Measurements from ENCODE around the gene VRK2.

DNA sequence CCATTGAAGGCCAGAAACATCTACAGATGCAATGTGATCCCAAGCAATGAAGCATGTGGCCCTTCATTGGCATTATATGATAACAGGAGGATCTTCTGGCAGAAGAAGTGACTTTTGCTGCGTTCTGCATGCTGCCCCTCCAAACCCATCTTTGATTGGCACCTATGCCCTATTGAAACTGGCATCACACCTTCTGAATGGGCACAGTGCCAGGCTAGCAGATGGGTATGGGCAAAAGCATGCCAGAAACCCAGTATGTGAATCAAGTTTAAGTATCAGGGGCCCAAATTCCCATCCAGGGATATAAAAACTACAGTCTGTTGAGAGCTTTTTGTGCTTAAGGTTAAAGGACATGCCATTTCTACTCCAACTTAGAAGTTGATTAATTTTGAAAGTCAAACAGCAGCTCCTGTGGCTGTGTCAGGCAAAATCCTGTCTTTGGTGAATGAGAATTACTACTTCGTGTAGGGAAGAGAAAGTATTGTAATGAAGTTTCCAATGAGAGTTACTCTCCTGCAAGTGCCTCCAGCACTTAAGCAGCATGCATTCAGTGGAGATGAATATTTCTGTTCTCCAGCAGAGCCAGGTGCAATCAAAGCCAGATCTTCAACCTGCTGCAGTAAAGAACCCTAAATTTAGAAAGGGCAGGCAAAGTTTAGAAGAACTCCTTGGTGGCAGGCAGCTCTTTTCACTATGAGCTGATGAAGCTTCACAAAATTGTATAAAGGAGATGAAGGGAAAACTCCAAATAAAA, 8.6 kb downstream of the VRK2 start:
- TF ChIP-seq, protein P1, sequence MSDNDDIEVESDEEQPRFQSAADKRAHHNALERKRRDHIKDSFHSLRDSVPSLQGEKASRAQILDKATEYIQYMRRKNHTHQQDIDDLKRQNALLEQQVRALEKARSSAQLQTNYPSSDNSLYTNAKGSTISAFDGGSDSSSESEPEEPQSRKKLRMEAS (IDR thresholded peaks at IDR 0.05) = no peak
- no peak for TF ChIP-seq RAD21 (IDR thresholded peaks at IDR 0.05; ENCODE audit: low read depth)
- no peak for TF ChIP-seq ATF3 (IDR thresholded peaks at IDR 0.05)
- TF ChIP-seq EZH2 (IDR thresholded peaks at IDR 0.05) = no peak
- no peak for TF ChIP-seq CTCF (IDR thresholded peaks at IDR 0.05 in 2 of 3, conservative IDR thresholded peaks at IDR 0.05 in 1 of 3; ENCODE audit: borderline replicate concordance in 1 of 3, insufficient read depth in 1 of 3, low read depth in 2 of 3, low read length in 2 of 3)
- no peak for TF ChIP-seq POLR2AphosphoS5 (IDR thresholded peaks at IDR 0.05; ENCODE audit: low read depth, low read length)
- TF ChIP-seq POLR2A (IDR thresholded peaks at IDR 0.05; ENCODE audit: borderline replicate concordance, extremely low read depth, insufficient read depth, insufficient read length) = no peak
- no peak for TF ChIP-seq ZNF274 (IDR thresholded peaks at IDR 0.05; ENCODE audit: low read depth, low read length)
- TF ChIP-seq JUND (IDR thresholded peaks at IDR 0.05) = no peak
- TF ChIP-seq ELF1 (IDR thresholded peaks at IDR 0.05; ENCODE audit: borderline replicate concordance, low read depth) = no peak
